Endothelial cell of hepatic sinusoid (primary cell): ENCODE measurements around the gene PRKN.

Experiments
- in situ Hi-C: cut with HindIII; loops from 2 replicates; pipeline ENCODE4 v1.10.0; 2017; ENCODE audit warnings: low sequenced_read_pairs

Gene PRKN

GRCh38 chr6:161487217-161487531 is 1240.4 kb downstream of the PRKN start:
- in situ Hi-C loops: loop anchor here (5.0 kb wide), 1 partner anchor 50 kb away; no protein-coding TSS in a partner anchor

GRCh38 chr6:161486361-161487216 is 1241.0 kb downstream of the PRKN start:
- in situ Hi-C loops: loop anchor here (5.0 kb wide), 1 partner anchor 49 kb away; no protein-coding TSS in a partner anchor

DNA sequence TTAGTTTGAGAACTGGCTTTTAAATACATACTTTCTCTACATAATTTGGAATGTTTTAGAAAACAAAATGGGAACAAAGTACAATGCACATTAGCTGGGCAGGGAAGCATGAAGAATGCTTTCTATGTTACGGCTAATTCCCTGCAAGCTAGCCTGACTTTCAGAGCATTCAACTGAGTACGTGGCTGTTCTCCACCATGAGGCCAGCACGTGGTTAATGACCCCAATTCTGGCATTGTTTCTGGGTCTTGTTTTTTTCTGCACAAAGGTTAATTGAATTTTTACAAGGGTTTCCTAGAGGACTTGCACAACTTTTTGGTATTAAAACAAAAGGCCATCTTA is 1245.1 kb downstream of the PRKN start:
- in situ Hi-C loops: no loop called here

- in situ Hi-C loops: no loop called here
Measured at GRCh38 chr6:161481786-161482516, 1245.6 kb downstream of the PRKN start.

GRCh38 chr6:161480421-161481155 is 1247.0 kb downstream of the PRKN start:
- in situ Hi-C loops: no loop called here

DNA sequence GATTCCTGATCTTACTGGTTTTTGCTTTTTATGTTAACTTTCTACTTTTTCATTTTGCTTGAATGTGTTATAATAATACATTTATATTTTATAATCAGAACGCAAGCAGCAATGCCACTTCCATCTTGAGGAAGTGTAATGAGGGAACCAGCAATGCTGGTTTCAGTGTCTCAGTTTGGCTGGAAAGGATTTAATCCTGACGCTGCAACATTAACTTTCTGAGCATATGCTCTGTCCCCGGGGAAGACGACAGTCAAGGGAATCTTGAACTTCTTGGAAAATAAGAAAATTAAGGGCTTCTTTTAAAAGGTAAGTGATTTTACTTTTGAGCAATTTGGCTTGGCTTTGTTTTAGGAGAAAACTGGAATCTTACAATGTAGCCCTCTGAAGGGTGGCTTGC is 1248.2 kb downstream of the PRKN start:
- in situ Hi-C loops: no loop called here

DNA sequence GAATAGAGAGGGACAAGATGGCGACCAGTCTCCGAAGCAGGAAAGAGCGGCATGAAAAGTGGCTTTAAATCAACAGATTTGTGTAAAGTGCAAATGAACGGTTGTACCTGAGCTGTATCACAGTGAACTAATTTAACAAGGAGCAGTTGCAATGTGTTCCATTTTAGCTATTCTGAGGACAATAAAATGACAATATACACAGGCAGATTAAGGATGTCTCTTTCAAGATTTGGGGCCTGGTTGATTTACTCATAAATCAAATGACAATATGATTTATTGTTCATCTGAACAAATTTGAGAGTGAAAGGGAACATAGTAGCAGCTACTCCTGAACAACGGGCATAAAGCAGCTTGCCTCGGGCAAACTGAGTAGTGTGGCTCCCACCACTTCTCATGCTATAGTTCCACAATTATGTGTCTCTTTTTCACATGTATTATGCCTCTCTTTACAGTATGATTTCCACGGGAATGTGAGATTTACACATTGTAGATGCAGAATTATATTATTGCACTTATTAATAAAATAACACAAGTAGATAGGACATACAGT is 1249.6 kb downstream of the PRKN start:
- in situ Hi-C loops: no loop called here

GRCh38 chr6:161476711-161477110 is 1250.9 kb downstream of the PRKN start:
- in situ Hi-C loops: no loop called here

- in situ Hi-C loops: no loop called here
Measured at GRCh38 chr6:161465403-161465802, 1262.2 kb downstream of the PRKN start.

DNA sequence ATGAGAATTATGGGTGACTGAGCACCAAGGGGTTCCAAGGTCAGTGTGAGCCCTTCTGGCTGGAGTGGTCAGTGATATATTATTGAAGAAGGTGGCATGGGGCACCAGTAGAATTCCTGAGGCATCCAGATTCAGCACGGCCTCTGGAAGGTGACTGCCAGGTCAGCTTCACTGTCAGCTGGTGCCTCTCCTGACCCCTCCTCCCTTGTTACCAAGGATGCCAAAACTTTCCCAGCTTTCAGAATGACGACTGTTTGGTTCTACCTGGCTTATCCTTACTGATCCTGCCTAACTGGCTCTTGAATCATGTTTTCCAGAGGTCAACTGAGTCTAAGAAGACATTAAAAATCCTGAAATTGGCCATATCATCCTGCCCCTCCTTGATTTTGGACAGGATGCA is 1264.5 kb downstream of the PRKN start:
- in situ Hi-C loops: no loop called here

DNA sequence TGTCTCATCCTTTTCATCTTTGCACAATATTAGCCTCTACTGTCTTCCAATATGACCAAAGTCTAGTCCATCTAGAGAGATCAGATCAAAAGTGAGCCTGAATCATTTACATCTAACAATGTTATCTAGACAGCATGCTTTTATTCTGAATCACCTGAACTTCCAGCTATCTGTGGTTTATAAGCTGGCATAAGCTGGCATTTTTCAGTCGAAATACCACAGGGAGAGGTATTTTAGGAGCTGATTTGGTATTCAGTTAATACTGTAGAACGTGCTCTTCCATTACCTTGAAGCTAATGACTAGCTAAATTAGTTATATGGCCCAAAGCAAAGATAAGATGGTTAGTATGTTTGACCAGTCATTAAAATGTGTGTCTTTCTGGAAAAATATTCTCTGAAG is 1265.4 kb downstream of the PRKN start:
- in situ Hi-C loops: no loop called here

GRCh38 chr6:161459008-161459615 is 1268.5 kb downstream of the PRKN start:
- in situ Hi-C loops: no loop called here

GRCh38 chr6:161458201-161458951 is 1269.2 kb downstream of the PRKN start:
- in situ Hi-C loops: no loop called here

DNA sequence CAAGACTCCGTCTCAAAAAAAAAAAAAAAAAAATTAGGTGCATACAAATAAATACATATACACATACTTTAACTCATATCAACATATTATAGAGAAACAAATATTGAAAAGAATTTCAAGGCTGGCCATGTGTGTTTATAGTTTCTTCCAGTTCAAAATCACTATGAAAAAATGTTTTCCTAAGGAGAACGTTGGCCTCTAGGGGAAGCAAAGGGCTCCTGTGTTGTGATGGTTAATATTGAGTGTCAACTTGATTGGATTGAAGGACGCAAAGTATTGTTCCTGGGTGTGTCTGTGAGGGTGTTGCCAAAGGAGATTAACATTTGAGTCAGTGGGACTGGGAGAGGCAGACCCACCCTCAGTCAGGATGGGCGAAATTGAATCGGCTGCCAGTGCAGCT is 1271.7 kb downstream of the PRKN start:
- in situ Hi-C loops: no loop called here

- in situ Hi-C loops: no loop called here
Measured at GRCh38 chr6:161453558-161453957, 1274.0 kb downstream of the PRKN start.

DNA sequence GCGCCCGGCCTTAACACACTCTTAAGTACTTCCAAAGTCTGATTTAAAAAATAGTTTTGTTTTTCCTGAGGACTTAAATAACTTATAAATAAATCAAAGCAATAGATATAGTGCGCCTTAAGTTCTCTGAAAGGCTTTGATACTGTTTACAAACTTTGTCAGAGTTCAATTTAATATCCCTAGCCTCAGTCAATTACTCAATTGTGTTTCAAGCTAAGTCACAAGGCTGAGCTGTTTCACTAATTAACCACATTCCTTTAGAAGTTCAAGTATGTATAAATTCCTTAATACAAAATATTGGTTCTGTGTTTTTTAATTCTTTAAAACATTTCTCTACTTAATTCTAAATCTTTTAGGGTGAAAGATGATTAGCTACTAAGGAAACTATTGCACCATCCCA is 1275.3 kb downstream of the PRKN start:
- in situ Hi-C loops: no loop called here

DNA sequence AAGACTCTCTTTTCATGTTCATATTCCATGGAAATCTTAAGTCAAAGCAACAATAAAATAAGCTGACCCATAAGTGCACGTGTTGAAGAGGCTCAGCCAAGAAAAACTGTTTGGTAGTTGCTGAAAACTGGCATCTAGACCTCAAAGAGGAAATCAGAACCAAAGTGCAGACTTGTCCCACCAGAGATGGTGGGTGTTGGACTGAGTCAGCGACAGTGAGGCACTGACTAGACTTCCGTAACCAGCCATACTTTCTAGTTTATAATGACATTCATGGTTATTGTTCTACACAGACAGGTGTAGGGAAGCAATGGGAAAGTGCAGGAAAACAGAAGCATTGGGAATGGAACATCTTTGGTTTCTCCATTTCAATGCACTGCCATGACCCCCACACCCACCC is 1278.0 kb downstream of the PRKN start:
- in situ Hi-C loops: no loop called here

GRCh38 chr6:161446949-161447348 is 1280.6 kb downstream of the PRKN start:
- in situ Hi-C loops: no loop called here

DNA sequence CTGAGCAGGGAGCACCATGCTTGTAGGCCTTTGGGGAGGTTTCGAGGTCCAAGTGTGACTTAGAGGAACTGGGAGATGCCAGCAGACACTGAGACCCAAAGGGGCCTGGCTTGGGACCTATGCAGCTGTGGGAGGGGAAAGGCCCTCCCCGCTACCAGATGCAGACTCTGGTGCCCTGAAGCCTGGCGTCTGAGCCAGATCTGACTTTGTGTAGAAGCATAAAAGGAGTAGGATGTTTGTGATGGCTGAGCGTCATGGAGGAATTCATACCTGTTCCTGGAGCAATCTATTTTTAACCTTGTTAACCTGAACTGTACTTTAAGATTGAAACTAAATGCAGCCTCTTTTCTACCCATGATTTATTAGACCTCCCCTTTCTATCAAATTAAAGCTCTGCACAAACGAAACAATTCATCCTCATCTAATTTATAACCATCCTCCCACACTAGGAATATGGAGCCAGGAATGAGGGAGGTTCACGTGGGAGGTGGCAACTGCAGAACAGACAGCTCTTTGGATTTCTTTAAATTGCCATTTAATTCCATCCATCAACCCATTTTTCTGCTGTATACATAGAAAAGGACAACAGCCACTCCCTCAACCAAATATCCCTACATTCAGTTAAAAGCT is 1281.2 kb downstream of the PRKN start:
- in situ Hi-C loops: no loop called here
